HEK293T (cell line): ENCODE measurements around the gene RRM1.
"Not testable (repeated sequence)": the region's sequence is repeated elsewhere in the genome, so short reads cannot be mapped to it uniquely, and the experiment has no call there.

Source experiments
- CTCF ChIA-PET: fragments of 350-600 bp; formaldehyde crosslinking; extraction: SDS; loops from one replicate; lab custom pipeline; 2021; ENCODE audit warnings: antibody characterized with exemption, inconsistent platforms; lab: Yijun Ruan, JAX
- POLR2A ChIA-PET: fragments of 350-600 bp; formaldehyde crosslinking; extraction: SDS; loops from one replicate; lab custom pipeline; 2020; ENCODE audit warnings: antibody characterized with exemption, inconsistent platforms; lab: Yijun Ruan, JAX
- DNase-seq: peaks from one replicate; pipeline ENCODE4 v3.0.0; 2012; ENCODE audit warnings: mixed read lengths; ENCODE audit errors: extremely low spot score
- ARNT ChIP-seq: fragments of 450-650 bp; IDR thresholded peaks from 2 replicates; pipeline ENCODE4 v1.6.1; 2017; ENCODE audit warnings: mild to moderate bottlenecking
- BHLHE40 ChIP-seq: fragments of 450-650 bp; IDR thresholded peaks from 2 replicates; pipeline ENCODE4 v1.6.1; 2016; ENCODE audit warnings: mild to moderate bottlenecking, moderate library complexity, borderline replicate concordance
- CTBP1 ChIP-seq: fragments of 450-650 bp; IDR thresholded peaks from 2 replicates; pipeline ENCODE4 v1.6.1; 2016; ENCODE audit warnings: borderline replicate concordance
- ELF4 ChIP-seq: fragments of 450-650 bp; IDR thresholded peaks from 2 replicates; pipeline ENCODE4 v1.6.1; 2017; ENCODE audit warnings: antibody characterized with exemption
- FOXA1 ChIP-seq: fragments of 450-650 bp; IDR thresholded peaks from 2 replicates; pipeline ENCODE4 v1.6.1; 2016; ENCODE audit warnings: mild to moderate bottlenecking
- FOXK2 ChIP-seq: fragments of 450-650 bp; IDR thresholded peaks from 2 replicates; pipeline ENCODE4 v1.6.1; 2016; ENCODE audit warnings: mild to moderate bottlenecking
- FOXM1 ChIP-seq: fragments of 450-650 bp; IDR thresholded peaks from 2 replicates; pipeline ENCODE4 v1.6.1; 2017; ENCODE audit warnings: mild to moderate bottlenecking, borderline replicate concordance
- HDGF ChIP-seq: fragments of 450-650 bp; IDR thresholded peaks from 2 replicates; pipeline ENCODE4 v1.6.1; 2017; ENCODE audit warnings: antibody characterized with exemption, borderline replicate concordance
- L3MBTL2 ChIP-seq: fragments of 450-650 bp; conservative IDR thresholded peaks from 2 replicates; pipeline ENCODE4 v1.6.1; 2016; ENCODE audit warnings: mild to moderate bottlenecking
- LEF1 ChIP-seq: fragments of 450-650 bp; IDR thresholded peaks from 2 replicates; pipeline ENCODE4 v1.6.1; 2017; ENCODE audit warnings: mild to moderate bottlenecking, borderline replicate concordance
- NFRKB ChIP-seq: fragments of 450-650 bp; IDR thresholded peaks from 2 replicates; pipeline ENCODE4 v1.6.1; 2016; ENCODE audit warnings: mild to moderate bottlenecking, moderate library complexity
- SP1 ChIP-seq: fragments of 450-650 bp; IDR thresholded peaks from 2 replicates; pipeline ENCODE4 v1.6.1; 2017
- SUZ12 ChIP-seq: fragments of 450-650 bp; IDR thresholded peaks from 2 replicates; pipeline ENCODE4 v1.6.1; 2016; ENCODE audit warnings: mild to moderate bottlenecking
- TARDBP ChIP-seq: fragments of 450-650 bp; IDR thresholded peaks from 2 replicates; pipeline ENCODE4 v1.6.1; 2016
- ZNF384 ChIP-seq: fragments of 450-650 bp; IDR thresholded peaks from 2 replicates; pipeline ENCODE4 v1.6.1; 2016
- TF ChIP-seq, protein P1 (sequence below): fragments of 450-650 bp; IDR thresholded peaks from 2 replicates; pipeline ENCODE4 v1.6.1; 2016

Gene RRM1

GRCh38 chr11:4167758-4168157 is 73.2 kb downstream of the RRM1 start:
- POLR2A ChIA-PET: no interaction called here
- CTCF ChIA-PET: no interaction called here
- no peak for DNase-seq
- TF ChIP-seq FOXK2 (no peak), FOXM1 (no peak), ZNF384 (no peak), BHLHE40 (no peak)
- TF ChIP-seq, protein P1, sequence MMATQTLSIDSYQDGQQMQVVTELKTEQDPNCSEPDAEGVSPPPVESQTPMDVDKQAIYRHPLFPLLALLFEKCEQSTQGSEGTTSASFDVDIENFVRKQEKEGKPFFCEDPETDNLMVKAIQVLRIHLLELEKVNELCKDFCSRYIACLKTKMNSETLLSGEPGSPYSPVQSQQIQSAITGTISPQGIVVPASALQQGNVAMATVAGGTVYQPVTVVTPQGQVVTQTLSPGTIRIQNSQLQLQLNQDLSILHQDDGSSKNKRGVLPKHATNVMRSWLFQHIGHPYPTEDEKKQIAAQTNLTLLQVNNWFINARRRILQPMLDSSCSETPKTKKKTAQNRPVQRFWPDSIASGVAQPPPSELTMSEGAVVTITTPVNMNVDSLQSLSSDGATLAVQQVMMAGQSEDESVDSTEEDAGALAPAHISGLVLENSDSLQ: no peak

DNA sequence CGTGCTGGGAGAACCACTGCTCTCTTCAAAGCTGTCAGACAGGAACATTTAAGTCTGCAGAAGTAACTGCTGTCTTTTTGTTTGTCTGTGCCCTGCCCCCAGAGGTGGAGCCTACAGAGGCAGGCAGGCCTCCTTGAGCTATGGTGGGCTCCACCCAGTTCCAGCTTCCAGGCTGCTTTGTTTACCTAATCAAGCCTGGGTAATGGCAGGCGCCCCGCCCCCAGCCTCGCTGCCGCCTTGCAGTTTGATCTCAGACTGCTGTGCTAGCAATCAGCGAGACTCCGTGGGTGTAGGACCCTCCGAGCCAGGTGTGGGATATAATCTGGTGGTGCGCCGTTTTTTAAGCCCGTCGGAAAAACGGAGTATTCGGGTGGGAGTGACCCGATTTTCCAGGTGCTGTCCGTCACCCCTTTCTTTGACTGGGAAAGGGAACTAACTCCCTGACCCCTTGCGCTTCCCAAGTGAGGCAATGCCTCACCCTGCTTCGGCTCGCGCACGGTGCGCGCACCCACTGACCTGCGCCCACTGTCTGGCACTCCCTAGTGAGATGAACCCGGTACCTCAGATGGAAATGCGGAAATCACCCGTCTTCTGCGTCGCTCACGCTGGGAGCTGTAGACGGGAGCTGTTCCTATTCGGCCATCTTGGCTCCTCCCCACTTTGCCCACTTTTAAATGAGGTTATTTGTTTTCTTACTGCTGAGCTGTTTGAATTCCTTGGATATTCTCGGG is 81.2 kb downstream of the RRM1 start:
- DNase-seq: not testable (repeated sequence)
- ChIA-PET POLR2A (interaction anchor here (1.1 kb wide), 1 partner anchor 432 kb away, joined by 3 read pairs; the partner anchor contains the start of gene TRIM68), CTCF (interaction anchor here (0.6 to 1.2 kb wide), 2 partner anchors 12 to 554 kb away, joined by 3 to 4 read pairs; no protein-coding TSS in a partner anchor)

DNA sequence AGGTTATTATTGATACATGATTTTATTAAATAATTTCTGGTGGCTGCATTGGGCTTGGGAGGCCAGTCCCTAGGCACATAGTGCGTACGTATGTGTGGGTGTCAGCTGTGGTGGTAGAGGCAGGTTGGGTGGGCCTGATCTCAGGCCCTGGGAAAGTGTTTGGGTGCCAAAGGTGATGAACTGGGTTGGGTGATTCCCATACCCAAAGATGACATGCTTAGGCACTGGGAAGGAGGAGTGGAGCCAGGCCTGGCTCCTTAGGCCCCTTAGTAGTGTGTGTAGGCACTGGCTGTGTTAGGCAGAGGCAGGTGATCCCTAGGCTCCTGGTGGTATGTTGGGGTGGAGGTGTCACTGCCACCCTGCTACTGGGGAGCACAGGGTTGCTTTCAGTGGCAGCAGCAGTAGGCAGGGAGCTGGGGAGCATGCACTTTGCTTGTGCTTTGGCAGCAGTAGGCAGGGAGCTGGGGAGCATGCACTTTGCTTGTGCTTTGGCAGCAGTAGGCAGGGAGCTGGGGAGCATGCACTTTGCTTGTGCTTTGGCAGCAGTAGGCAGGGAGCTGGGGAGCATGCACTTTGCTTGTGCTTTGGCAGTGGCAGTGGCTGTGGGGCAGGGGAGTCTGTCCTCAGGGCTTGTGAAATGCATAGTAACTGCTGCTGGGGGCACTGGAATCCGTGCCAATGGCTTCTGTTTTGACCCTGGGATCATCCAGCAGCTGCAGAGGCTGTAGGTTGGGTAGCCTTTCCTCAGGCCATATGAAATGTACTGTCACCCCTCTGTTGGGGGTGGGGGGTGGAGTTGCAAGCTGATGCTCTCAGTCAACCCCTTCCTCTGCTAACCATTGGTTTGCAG is 84.4 kb downstream of the RRM1 start:
- TF ChIP-seq, protein P1: no peak
- no peak for TF ChIP-seq ZNF384
- TF ChIP-seq LEF1: no peak
- TF ChIP-seq TARDBP: no peak
- TF ChIP-seq L3MBTL2: no peak
- no peak for TF ChIP-seq BHLHE40
- TF ChIP-seq FOXM1: no peak
- no peak for TF ChIP-seq ARNT
- TF ChIP-seq FOXA1: no peak
- TF ChIP-seq HDGF: no peak
- ChIA-PET POLR2A (no interaction called here), CTCF (no interaction called here)
- no peak for DNase-seq

- no peak for TF ChIP-seq LEF1
- no peak for TF ChIP-seq FOXK2
- TF ChIP-seq L3MBTL2: no peak
- TF ChIP-seq NFRKB: no peak
- TF ChIP-seq, protein P1: no peak
- no peak for TF ChIP-seq ELF4
- no peak for TF ChIP-seq SUZ12
- TF ChIP-seq HDGF: no peak
- TF ChIP-seq TARDBP: no peak
- TF ChIP-seq FOXM1: no peak
- no peak for TF ChIP-seq BHLHE40
- TF ChIP-seq ZNF384: no peak
- TF ChIP-seq ARNT: no peak
- no peak for DNase-seq
- ChIA-PET CTCF (no interaction called here), POLR2A (no interaction called here)
Measured at GRCh38 chr11:4180441-4181183, 86.0 kb downstream of the RRM1 start.

GRCh38 chr11:4181782-4182721 is 87.5 kb downstream of the RRM1 start:
- DNase-seq: peak; percentile 73
- ChIA-PET CTCF (interaction anchor here (0.6 to 1.0 kb wide), 6 partner anchors 10 to 1621 kb away, joined by 3 to 5 read pairs (median 3); no protein-coding TSS in a partner anchor), POLR2A (no interaction called here)
- TF ChIP-seq LEF1 (no peak), ELF4 (no peak), FOXK2 (no peak), FOXM1 (no peak), TARDBP (no peak), SP1 (no peak), BHLHE40 (no peak), CTBP1 (no peak), HDGF (no peak), FOXA1 (no peak), SUZ12 (no peak), NFRKB (no peak)
- TF ChIP-seq, protein P1: no peak
